ENCODE results near the gene CHMP1A. TPM values are rescaled to one million over a fixed set of nuclear protein-coding genes. Genes with fewer than 3 reads are reported as not detected.
"Not testable (repeated sequence)": the region's sequence is repeated elsewhere in the genome, so short reads cannot be mapped to it uniquely, and the experiment has no call there.

The CHMP1A gene
- total RNA-seq, 1 donor from 2014 or later, result 38.2 TPM

- no peak for DNase-seq
Measured at GRCh38 chr16:89691986-89692569, 34.6 kb upstream of the CHMP1A start.

GRCh38 chr16:89691231-89691985 is 33.9 kb upstream of the CHMP1A start:
- DNase-seq, result no peak

- no peak for DNase-seq
Measured at GRCh38 chr16:89690392-89690901, 32.9 kb upstream of the CHMP1A start.

GRCh38 chr16:89689621-89690020 is 32.1 kb upstream of the CHMP1A start:
- not testable (repeated sequence) for DNase-seq

GRCh38 chr16:89689142-89689541 is 31.6 kb upstream of the CHMP1A start:
- no peak for DNase-seq

GRCh38 chr16:89688395-89688794 is 30.9 kb upstream of the CHMP1A start:
- no peak for DNase-seq

GRCh38 chr16:89687092-89687940 is 29.8 kb upstream of the CHMP1A start:
- DNase-seq, result no peak

DNA sequence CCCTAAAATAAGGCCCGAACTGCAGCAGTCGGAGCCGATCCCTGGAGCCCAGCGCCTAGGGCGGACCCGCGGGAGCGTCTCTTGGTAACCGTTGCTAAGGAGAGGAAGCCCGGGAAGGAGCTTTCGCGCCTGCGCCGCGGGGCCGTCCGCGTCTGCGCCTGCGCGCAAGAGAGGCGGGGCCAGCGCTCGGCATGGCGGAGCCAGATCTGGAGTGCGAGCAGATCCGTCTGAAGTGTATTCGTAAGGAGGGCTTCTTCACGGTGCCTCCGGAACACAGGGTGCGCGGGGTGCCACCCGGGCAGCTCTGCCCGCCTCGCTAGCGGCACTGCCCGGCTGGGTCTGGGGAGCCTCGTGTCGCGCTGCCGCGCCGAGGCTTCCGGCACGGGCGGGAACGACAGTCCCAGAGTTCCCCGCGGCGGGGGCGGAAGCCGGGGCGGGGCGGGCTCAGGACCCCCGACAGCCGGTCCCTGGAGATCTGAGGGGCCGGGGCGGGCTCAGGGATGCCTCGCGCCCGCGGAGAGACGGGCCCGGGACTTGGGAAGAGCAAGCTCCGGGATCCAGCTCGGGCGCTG is 29.1 kb upstream of the CHMP1A start, which contains the start of gene CDK10:
Gene CDK10 (plus strand): TSS at position 170 of the 572 bp plus-strand sequence. CDS start 22 bp downstream, at position 192.
- DNase-seq, result peak; percentile 78

DNA sequence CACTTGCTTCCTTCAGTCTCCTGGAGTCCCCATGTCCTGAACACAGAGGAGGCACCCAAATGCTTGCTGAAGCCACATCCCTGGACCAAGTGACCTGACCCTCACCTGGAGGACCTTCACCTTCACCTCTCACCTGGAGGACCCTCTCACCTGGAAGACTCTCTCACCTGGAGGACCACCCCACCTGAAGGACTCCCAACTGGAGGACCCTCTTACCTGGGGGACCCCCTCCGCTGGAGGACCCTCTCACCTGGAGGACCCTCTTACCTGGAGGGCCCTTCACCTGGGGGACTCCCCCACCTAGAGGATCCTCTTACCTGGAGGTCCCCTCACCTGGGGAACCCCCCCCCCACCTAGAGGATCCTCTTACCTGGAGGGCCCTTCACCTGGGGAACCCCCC is 28.4 kb upstream of the CHMP1A start:
- no peak for DNase-seq

GRCh38 chr16:89678258-89678657 is 20.8 kb upstream of the CHMP1A start:
- no peak for DNase-seq

DNA sequence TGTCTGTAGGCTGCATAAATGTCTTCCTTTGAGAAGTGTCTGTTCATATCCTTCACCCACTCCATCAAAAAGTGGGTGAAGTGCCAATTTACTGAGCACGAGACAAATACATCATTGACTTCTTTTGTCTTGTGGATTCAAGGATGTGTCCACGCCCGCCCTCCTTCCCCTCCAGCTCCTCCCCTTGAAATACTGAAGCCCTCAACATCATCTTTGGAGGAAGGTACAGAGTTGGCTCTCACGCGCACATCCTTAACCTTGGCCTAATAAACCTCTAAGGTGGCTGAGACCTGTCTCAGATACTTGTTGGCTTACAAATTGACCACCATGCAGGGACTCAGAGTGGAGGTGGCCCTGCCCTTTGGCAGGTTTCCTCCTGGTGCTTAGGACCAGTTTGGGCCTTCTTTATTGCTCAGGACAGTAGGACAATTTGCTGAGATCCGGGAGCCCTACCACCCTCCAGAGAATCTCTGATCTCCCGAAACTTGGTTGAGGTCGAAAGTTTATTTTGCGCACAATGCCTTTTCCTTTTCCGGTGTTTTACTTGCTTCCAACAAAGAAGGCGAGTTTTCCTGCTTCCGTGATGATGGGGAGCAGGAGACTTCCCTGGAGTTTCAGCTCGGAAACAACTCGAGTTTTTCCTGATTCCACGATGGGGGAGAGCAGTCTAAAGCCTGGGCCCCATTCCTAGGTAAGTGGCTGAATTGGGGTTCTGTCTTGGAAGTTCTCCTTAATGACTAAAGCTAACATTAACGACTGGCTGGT is 14.9 kb upstream of the CHMP1A start:
- DNase-seq, result no peak

- DNase-seq, result not testable (repeated sequence)
Measured at GRCh38 chr16:89671565-89671964, 14.1 kb upstream of the CHMP1A start.

DNA sequence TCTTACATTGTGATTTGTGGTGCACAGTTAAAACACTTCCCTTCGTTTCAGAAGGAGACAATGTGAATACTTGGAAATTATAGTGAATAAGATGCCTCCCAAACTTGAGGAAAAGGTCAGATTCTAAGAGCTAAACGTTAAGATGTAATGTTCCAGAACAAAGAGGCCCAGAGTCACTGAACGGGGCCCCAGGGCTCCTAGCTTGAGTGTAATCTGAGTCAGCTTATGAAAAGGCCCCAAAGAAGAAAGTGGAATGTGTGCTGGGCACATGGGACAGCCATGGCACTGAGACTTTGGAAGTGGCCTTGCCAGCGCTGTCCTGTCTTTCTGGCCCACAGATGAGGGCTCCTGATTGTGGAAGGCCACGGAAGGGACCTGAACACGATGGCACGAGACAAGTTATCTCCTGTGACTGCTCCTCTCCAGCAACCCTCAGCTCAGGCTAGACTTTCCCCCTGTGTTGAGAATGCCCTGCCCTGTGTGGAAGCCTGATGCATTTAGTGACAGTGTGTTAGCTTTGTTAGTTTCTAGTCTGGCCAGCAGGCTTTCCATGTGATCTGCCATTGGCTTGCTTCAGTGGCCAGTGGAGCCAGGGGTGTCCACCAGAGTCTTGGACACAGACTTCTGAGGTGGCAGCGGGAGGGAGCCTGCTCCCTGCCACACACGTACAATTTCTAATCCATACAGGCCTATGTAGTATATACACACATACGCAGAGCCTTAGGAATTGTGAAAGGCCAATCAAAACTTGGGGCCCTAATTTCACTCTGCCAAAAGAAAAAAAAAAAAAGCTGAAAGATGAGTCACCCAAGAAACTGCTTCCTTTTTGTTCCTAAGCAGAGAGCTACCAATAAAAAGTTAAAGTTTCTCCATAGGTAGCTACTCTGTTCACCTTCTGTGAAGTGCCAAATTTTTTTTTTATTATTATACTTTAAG is 13.3 kb upstream of the CHMP1A start:
- no peak for DNase-seq

GRCh38 chr16:89669755-89670154 is 12.2 kb upstream of the CHMP1A start:
- no peak for DNase-seq

- DNase-seq, result no peak
Measured at GRCh38 chr16:89668790-89669158, 11.3 kb upstream of the CHMP1A start.

- DNase-seq, result no peak
Measured at GRCh38 chr16:89667633-89668032, 10.1 kb upstream of the CHMP1A start.

DNA sequence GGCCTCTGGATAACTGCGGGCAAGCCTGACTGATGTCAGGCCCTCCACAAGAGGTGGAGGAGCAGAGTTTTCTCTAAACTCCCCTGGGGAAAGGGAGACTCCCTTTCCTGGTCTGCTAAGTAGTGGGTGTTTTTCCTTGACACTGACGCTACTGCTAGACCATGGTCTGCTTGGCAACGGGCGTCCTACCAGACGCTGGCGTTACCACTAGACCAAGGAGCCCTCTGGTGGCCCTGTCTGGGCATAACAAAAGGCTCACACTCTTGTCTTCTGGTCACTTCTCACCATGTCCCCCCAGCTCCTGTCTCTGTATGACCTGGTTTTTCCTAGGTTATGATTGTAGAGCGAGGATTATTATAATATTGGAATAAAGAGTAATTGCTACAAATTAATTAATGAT is 9.5 kb upstream of the CHMP1A start:
- DNase-seq, result not testable (repeated sequence)

DNA sequence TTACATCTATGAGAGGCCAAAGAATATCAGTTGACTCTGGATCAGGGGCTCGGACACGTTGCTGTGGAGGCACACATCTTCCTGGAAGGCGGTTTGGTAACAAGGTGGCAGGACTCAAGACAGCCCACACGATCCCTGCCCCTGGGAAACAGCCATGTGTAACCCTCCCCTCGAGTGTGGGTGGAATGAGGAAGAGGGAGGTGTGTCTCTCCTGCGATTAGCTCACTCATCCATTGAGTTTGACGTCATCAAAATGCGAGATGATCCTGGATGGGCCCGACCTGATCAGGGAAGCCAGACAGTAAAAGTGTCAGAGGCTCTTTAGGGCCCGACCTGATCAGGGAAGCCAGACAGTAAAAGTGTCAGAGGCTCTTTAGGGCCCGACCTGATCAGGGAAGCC is 6.7 kb upstream of the CHMP1A start:
- DNase-seq, result not testable (repeated sequence)

GRCh38 chr16:89661215-89661614 is 3.7 kb upstream of the CHMP1A start:
- DNase-seq, result no peak

GRCh38 chr16:89660146-89660545 is 2.6 kb upstream of the CHMP1A start:
- no peak for DNase-seq

Data from skin of body (tissue), 2 donors.